GM18511 (cell line): Measurements from ENCODE around the gene VMA21.

Experiments
- ATAC-seq: cut with Tn5 transposase; IDR thresholded peaks from one replicate; pipeline ENCODE4 v1.9.1; 2021; ENCODE audit warnings: mild to moderate bottlenecking, moderate library complexity; ENCODE audit not compliant: unreplicated experiment

VMA21 gene

DNA sequence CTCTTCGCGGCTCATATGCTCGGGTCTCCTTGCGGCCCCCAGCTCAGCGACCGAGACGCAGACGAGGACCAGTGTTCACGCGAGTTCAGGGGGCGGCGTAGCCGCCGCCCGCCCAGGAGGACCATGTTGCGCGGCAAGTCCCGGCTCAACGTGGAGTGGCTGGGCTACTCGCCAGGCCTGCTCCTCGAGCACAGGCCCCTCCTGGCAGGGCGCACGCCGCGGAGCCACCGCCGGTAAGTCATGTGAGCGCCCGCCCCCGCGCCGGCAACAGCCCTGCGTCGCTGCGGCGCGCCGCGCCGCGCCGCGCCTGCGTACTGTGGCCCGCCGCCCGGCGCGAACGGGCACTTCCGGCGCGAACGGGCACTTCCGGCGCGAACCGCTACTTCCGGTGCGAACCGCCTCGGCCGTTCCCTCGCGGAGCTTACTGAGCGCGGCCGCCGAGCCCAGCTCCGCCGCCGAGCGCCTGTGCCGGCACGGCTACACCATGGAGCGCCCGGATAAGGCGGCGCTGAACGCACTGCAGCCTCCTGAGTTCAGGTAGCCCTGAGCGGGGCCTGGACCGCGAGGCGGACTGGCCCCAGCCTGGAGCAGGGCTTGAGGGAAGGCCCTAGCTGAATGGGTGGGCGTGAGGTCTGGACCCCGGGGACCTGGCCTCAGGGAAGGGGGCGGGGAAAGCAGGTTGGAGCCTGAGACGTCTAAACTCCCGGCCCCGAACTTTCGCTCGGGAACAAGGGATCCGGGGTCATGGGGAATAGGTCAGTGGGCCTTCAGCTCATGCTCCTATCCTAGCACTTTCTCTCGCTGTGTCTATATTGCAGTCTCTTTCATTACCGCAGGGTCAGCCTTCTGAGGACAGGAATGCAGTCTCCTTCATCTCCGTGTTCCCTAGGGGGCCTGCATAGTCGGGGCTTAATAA lies at the start of gene VMA21:
TSS of gene VMA21 (plus strand) at position 382 of the 916 bp plus-strand sequence. CDS start at position 485, 103 bp downstream.
- ATAC-seq: peak; percentile 82

DNA sequence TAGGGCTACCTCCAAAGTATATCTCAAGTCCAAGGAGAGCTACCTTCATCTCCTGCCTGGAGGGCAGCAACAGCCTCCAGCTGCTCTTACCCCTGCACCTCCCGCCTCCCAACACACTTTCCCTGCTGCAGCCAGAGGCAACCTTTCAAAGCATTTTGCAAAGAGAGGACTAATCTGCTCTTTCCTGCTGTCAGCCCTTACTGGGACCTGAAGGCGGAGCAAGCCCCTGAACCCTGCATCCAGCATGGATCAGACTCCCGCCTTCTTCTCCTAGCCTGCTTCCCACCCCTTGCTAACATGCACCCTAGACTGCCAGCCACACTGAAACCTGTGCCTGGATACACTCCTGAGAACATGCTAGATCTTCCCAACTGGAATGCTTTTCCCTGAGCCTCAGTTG lies 37.7 kb upstream of the VMA21 start:
- ATAC-seq: no peak

GRCh38 chrX:151359931-151360871 lies 36.8 kb upstream of the VMA21 start:
- peak; percentile 77 for ATAC-seq

- ATAC-seq: peak; percentile 60
Measured at GRCh38 chrX:151363316-151363715, 33.7 kb upstream of the VMA21 start.

GRCh38 chrX:151365579-151365978 lies 31.4 kb upstream of the VMA21 start:
- ATAC-seq: no peak

GRCh38 chrX:151370906-151371305 lies 26.1 kb upstream of the VMA21 start:
- ATAC-seq: no peak

GRCh38 chrX:151384807-151385206 lies 12.2 kb upstream of the VMA21 start:
- ATAC-seq: no peak

- no peak for ATAC-seq
Measured at GRCh38 chrX:151386838-151387459, 10.1 kb upstream of the VMA21 start.

GRCh38 chrX:151391722-151392121 lies 5.3 kb upstream of the VMA21 start:
- ATAC-seq: no peak

DNA sequence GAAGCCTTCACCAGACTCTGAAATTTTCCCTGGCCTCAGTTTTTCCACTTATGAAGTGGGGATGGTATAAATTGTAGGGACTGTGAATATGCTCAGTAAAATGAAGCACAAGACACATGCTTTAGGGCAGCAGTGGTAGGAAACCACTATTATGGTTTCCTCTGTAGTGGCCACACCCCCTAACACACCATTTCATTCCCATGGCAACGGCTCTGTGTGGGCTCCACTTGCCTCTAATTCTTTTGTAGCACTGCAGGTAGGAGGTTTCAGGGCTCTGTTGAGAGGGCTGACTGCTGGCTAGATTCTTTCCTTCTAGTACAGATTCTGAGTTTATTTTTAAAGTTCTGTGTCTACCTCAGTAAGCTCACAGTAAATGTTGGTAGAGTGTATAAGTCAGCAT lies 3.5 kb upstream of the VMA21 start:
- ATAC-seq: no peak

GRCh38 chrX:151396042-151396824 lies 773 bp upstream of the VMA21 start:
- ATAC-seq: peak; percentile 42

- peak; percentile 8 for ATAC-seq
Measured at GRCh38 chrX:151397741-151398070, 700 bp downstream of the VMA21 start.

- ATAC-seq: no peak
Measured at GRCh38 chrX:151398346-151398745, 1.3 kb downstream of the VMA21 start.

DNA sequence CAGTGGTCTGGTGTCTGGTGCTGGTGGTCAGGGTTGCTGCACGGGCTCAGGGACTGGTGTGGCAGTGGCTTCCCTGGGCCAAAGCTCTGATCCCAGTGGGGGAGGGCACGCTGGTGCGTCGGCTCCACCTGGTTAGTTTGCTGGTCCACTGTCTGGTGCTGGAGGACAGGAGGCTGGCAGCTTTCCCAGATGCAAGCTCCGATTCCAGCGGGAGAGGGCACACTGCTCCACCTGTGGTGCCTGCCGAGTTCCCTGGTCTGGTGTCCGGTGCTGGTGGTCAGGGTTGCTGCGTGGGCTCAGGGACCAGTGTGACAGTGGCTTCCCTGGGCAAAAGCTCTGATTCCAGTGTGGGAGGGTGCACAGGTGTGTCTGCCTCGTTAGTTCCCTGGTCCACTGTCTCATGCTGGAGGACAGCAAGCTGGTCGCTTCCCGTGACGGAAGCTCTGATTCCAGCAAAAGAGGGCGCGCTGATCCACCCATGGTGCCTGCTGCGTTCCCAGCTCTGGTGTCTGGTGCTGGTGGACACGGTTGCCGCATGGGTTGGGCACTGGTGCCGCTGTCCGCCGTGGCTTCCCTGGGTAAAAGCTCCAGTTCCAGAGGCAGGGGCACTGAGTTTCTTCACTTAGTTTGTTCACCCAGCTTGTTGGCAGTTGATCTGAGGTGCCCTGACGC lies 5.8 kb downstream of the VMA21 start:
- ATAC-seq: no peak

DNA sequence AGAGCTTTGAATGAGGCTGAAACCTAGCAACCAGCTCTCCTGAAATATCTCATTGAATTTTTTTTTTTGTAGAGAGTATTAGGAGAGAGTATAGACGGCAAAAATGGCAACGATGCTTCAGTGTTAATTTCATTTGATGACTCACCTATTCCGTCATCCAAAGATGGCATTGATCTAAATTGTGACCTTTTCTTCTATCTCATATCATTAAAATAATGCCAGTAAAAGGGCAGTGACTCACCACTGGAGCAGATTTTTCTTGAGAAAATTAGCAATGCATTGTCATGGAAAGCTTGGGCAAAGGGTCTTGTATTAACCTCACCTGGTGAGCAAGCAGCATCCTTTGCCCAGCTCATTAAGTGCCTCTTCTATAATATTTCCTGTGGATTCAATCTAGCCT lies 19.6 kb downstream of the VMA21 start:
- no peak for ATAC-seq

DNA sequence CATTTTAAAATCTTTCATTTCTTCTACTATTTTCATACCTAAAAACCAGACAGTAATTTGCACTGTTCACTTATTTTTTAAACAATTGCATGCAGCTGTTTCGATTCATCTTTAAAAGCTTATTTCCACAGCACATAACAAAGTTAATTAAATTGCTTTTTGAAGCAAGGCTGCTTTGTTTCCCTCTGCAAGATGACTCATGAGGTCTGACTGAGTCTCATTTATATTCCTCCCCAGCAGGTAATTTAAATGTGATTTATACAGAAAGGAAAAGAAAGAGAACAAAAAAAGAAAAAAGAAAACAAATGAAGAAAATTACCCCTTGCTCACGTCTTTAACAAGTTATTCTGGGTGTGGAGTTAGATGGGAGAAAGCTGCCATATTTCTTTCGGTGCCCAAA lies 22.8 kb downstream of the VMA21 start:
- ATAC-seq: no peak

DNA sequence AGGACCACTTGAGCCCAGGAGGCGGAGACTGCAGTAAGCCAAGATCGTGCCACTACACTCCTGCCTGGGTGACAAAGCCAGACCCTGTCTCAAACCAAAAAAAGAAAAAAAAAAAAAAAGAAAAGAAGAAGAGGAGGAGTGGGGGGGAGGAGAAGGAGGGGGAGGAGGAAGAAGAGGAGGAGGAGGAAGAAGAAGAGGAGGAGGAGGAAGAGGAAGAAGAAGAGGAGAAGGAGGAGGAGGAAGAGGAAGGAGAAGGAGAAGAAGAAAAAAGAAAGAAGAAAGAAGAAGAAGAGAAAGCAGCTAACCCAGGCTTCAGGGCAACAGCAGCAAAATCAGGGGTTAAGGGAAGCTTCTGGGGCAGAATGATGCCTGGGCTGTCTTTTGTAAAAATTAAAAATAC lies 27.5 kb downstream of the VMA21 start:
- no peak for ATAC-seq

DNA sequence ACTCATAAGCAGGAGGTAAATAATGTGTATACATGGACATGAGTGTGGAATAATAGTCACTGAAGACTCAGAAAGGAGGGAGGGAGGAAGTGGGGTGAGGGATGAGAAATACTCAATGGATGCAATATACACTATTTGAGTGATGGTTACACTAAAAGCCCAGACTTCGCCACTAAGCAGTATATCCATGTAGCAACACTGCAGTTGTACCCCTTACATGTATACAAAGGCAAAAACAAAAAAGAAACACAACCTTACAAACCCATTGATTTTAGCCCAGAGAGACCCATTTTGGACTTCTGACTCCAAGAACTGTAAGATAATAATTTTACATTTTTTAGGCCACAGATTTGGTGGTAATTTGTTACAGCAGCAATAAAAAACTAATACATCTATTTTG lies 51.5 kb downstream of the VMA21 start:
- ATAC-seq: no peak

DNA sequence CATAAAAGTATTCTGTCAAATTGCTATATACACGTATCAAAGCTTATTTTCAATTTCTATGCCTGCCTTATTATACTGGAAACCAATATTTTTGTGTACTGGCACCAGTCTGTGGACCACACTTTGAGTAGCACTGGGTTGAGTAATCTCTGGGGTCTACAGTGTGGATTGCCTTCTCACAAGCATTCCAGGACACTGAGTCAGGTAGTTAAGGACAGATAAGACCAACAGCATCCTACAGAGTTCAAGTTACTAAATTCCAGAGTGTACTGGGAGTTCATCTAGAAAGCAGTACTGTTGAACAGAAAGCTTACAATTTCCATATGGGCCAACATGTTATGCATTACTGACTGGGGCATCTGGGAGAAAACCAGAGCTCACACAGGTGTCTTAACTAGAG lies 61.8 kb downstream of the VMA21 start:
- ATAC-seq: no peak
